ENCODE measurements around the gene NFATC3. TPM values are rescaled to one million over a fixed set of nuclear protein-coding genes. Genes with fewer than 3 reads are reported as not detected.

Gene NFATC3
- total and polyA plus RNA-seq, 2 of the 8 experiments (the other 6 are each of a cell fraction or from before 2014, with no cell fraction given) = 17.6 to 34.5 TPM

DNA sequence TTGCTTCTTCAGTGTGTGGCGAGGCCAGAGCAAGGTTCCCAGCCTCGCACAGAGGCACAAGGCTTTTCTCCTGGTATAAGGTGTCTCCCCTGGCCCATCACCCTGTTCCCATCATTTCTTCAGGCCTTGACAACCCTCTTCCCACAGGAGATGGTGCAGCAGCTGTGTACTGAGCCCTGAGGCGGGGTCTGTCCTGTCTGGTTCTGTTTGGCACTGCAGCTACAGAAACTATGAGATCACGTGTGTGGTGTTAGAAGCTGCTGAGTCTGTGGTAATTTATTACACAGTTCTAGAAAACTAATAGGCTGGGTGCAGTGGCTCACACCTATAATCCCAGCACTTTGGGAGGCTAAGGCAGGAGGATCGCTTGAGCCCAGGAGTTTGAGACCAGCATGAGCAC is 167.2 kb downstream of the NFATC3 start:
- no peaks in the 10 kb centered on the region for H3K4me1 ChIP-seq (replicated peaks in 1 of 4; ENCODE audit: control insufficient read depth in 3 of 4, insufficient read depth in 4 of 4, low read length in 3 of 4)
- H2BK12ac ChIP-seq (ENCODE audit: low read depth, low read length) = no peak overlapping the region
- H3K27me3 ChIP-seq (replicated peaks in 1 of 4; ENCODE audit: control insufficient read depth in 3 of 4, extremely low read depth in 1 of 4, insufficient read depth in 3 of 4, low read length in 3 of 4) = no peaks in the 10 kb centered on the region
- H3K18ac ChIP-seq (ENCODE audit: extremely low read depth, low read length) = no peak overlapping the region
- H3K23me2 ChIP-seq (ENCODE audit: low read depth, low read length) = no peaks in the 10 kb centered on the region
- DNase-seq (ENCODE audit: low read depth in 1 of 2, low spot score in 2 of 2) (no peak), FAIRE-seq (no peak)
- no peak overlapping the region for H2BK20ac ChIP-seq (ENCODE audit: low read length)
- CTCF ChIA-PET (ENCODE audit: partially characterized antibody) = interaction anchor here (0.6 to 6.2 kb wide), 10 partner anchors 9 to 103 kb away, joined by 3 to 108 read pairs (median 4); partner anchors contain the start of gene SLC7A6
- no peak overlapping the region for H3K23ac ChIP-seq (ENCODE audit: insufficient read length)
- H3K4me2 ChIP-seq (ENCODE audit: insufficient read depth in 1 of 2, low read depth in 2 of 2, low read length in 2 of 2) = no peak overlapping the region
- no peak overlapping the region for H2BK5ac ChIP-seq (ENCODE audit: low read depth, low read length)
- no peak overlapping the region for H4K8ac ChIP-seq (ENCODE audit: extremely low read depth, insufficient read depth, low read length)
- H3K4me3 ChIP-seq (ENCODE audit: extremely low read depth in 1 of 4, insufficient read depth in 2 of 4, low read depth in 3 of 4, low read length in 4 of 4) = no peak overlapping the region
- no peaks in the 10 kb centered on the region for H3K79me2 ChIP-seq (ENCODE audit: control insufficient read depth in 1 of 2, insufficient read depth in 2 of 2, low read length in 2 of 2)
- H3K9ac ChIP-seq (replicated peaks in 1 of 4; ENCODE audit: extremely low read depth in 1 of 4, low read depth in 3 of 4, low read length in 3 of 4) = no peak overlapping the region
- no peak overlapping the region for H2AFZ ChIP-seq (ENCODE audit: low read length)
- 95% methylated on average over 5 of the region's 5 CpGs; no CpG with 5 or more reads in 1 of the 2 experiments for WGBS, 2 experiments (ENCODE audit: extremely low coverage in 1 of 2, insufficient coverage in 1 of 2, insufficient read length in 1 of 2, insufficient replicate concordance in 2 of 2, low coverage in 1 of 2, low lambda C conversion rate in 2 of 2, missing lambda C conversion rate in 1 of 2)
- H2AK5ac ChIP-seq (ENCODE audit: low read depth, low read length) = no peak overlapping the region
- no peaks in the 10 kb centered on the region for H3K9me3 ChIP-seq (ENCODE audit: insufficient read depth in 2 of 2, low read depth in 1 of 2, low read length in 1 of 2)
- H3K14ac ChIP-seq (ENCODE audit: insufficient read length) = no peak overlapping the region
- no peak overlapping the region for H4K5ac ChIP-seq (ENCODE audit: insufficient read length, low read depth, low read length)
- no peaks in the 10 kb centered on the region for H4K20me1 ChIP-seq (replicated peaks in 1 of 2; ENCODE audit: control insufficient read depth in 1 of 2, insufficient read depth in 2 of 2, low read length in 2 of 2)
- no peak overlapping the region for H2BK15ac ChIP-seq (ENCODE audit: low read length)
- H3K79me1 ChIP-seq (ENCODE audit: low read depth, low read length) = no peaks in the 10 kb centered on the region; the same call in 1 of the 2 replicates
- no peak overlapping the region for H3K4ac ChIP-seq (replicated peaks; ENCODE audit: insufficient read length, low read depth, low read length)
- H3K56ac ChIP-seq (replicated peaks; ENCODE audit: insufficient read length, low read depth, low read length) = no peak overlapping the region
- H4K91ac ChIP-seq (replicated peaks; ENCODE audit: insufficient read length, low read length) = no peak overlapping the region
- POLR2A ChIA-PET (ENCODE audit: partially characterized antibody) = interaction anchor here (1.3 to 1.6 kb wide), 3 partner anchors 16 to 59 kb away, joined by 3 to 6 read pairs (median 4); partner anchors contain the start of genes ESRP2, PRMT7 and SLC7A6OS
- H3K27ac ChIP-seq (ENCODE audit: low read depth, low read length) = no peak overlapping the region
- no peak overlapping the region for H2BK120ac ChIP-seq (replicated peaks; ENCODE audit: low read depth, low read length)
- H3K36me3 ChIP-seq (ENCODE audit: control insufficient read depth in 2 of 4, insufficient read depth in 4 of 4, low read length in 3 of 4) = no peaks in the 10 kb centered on the region
- TF ChIP-seq CBX8 (IDR thresholded peaks at IDR 0.05; ENCODE audit: borderline replicate concordance, low read depth, low read length) (no peak), GABPA (IDR thresholded peaks at IDR 0.05; ENCODE audit: borderline replicate concordance, insufficient read depth, low read length) (no peak), POLR2AphosphoS5 (IDR thresholded peaks at IDR 0.05; ENCODE audit: low read depth, low read length) (no peak), YY1 (IDR thresholded peaks at IDR 0.05; ENCODE audit: low read depth, low read length) (no peak), SUZ12 (IDR thresholded peaks at IDR 0.05; ENCODE audit: low read length) (no peak), POLR2A (IDR thresholded peaks at IDR 0.05; ENCODE audit: control extremely low read depth in 1 of 2, low read depth in 2 of 2, low read length in 2 of 2) (no peak), TAF1 (IDR thresholded peaks at IDR 0.05; ENCODE audit: low read depth, low read length) (no peak), TAF7 (optimal IDR thresholded peaks at IDR 0.05; ENCODE audit: borderline replicate concordance, low read depth, low read length) (no peak), SP1 (IDR thresholded peaks at IDR 0.05; ENCODE audit: low read depth, low read length) (no peak), TBP (IDR thresholded peaks at IDR 0.05; ENCODE audit: low read depth, low read length) (no peak), ZNF274 (IDR thresholded peaks at IDR 0.05; ENCODE audit: borderline replicate concordance, extremely low read depth, low read length) (no peak)
- TF ChIP-seq, protein P1, sequence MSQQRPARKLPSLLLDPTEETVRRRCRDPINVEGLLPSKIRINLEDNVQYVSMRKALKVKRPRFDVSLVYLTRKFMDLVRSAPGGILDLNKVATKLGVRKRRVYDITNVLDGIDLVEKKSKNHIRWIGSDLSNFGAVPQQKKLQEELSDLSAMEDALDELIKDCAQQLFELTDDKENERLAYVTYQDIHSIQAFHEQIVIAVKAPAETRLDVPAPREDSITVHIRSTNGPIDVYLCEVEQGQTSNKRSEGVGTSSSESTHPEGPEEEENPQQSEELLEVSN (IDR thresholded peaks at IDR 0.05) = no peak
- TF ChIP-seq, protein P2, sequence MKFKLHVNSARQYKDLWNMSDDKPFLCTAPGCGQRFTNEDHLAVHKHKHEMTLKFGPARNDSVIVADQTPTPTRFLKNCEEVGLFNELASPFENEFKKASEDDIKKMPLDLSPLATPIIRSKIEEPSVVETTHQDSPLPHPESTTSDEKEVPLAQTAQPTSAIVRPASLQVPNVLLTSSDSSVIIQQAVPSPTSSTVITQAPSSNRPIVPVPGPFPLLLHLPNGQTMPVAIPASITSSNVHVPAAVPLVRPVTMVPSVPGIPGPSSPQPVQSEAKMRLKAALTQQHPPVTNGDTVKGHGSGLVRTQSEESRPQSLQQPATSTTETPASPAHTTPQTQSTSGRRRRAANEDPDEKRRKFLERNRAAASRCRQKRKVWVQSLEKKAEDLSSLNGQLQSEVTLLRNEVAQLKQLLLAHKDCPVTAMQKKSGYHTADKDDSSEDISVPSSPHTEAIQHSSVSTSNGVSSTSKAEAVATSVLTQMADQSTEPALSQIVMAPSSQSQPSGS (IDR thresholded peaks at IDR 0.05; ENCODE audit: low read length) = no peak

All from H1 (cell line).